ENCODE data around the gene PEMT.
A peak's percentile ranks its signal among the peaks of the same experiment; 100 is the strongest.

PEMT gene

GRCh38 chr17:17506181-17506741 lies 85.2 kb downstream of the PEMT start:
- DNase-seq (ENCODE audit: low spot score) = peak; percentile 45
- Histone ChIP-seq H3K36me3 (ENCODE audit: low read depth) (no peaks in the 10 kb centered on the region), H3K4me1 (ENCODE audit: insufficient read depth, poor library complexity, severe bottlenecking) (no peaks in the 10 kb centered on the region), H3K4me3 (ENCODE audit: severe bottlenecking) (no peak overlapping the region), H3K27me3 (ENCODE audit: insufficient read depth, poor library complexity, severe bottlenecking) (no peaks in the 10 kb centered on the region), H3K27ac (ENCODE audit: poor library complexity, severe bottlenecking) (no peak overlapping the region), H3K9me3 (ENCODE audit: severe bottlenecking) (no peaks in the 10 kb centered on the region)
- TF ChIP-seq, protein P1, sequence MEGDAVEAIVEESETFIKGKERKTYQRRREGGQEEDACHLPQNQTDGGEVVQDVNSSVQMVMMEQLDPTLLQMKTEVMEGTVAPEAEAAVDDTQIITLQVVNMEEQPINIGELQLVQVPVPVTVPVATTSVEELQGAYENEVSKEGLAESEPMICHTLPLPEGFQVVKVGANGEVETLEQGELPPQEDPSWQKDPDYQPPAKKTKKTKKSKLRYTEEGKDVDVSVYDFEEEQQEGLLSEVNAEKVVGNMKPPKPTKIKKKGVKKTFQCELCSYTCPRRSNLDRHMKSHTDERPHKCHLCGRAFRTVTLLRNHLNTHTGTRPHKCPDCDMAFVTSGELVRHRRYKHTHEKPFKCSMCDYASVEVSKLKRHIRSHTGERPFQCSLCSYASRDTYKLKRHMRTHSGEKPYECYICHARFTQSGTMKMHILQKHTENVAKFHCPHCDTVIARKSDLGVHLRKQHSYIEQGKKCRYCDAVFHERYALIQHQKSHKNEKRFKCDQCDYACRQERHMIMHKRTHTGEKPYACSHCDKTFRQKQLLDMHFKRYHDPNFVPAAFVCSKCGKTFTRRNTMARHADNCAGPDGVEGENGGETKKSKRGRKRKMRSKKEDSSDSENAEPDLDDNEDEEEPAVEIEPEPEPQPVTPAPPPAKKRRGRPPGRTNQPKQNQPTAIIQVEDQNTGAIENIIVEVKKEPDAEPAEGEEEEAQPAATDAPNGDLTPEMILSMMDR (IDR thresholded peaks at IDR 0.05; ENCODE audit: poor library complexity, severe bottlenecking) = no peak
- no peak for ATAC-seq (ENCODE audit: low read depth)

GRCh38 chr17:17505610-17506171 lies 85.8 kb downstream of the PEMT start:
- Histone ChIP-seq H3K27me3 (ENCODE audit: insufficient read depth, poor library complexity, severe bottlenecking) (no peaks in the 10 kb centered on the region), H3K4me3 (ENCODE audit: severe bottlenecking) (no peak overlapping the region), H3K4me1 (ENCODE audit: insufficient read depth, poor library complexity, severe bottlenecking) (no peaks in the 10 kb centered on the region), H3K9me3 (ENCODE audit: severe bottlenecking) (no peaks in the 10 kb centered on the region), H3K36me3 (ENCODE audit: low read depth) (no peaks in the 10 kb centered on the region), H3K27ac (ENCODE audit: poor library complexity, severe bottlenecking) (no peak overlapping the region)
- DNase-seq (ENCODE audit: low spot score) (peak; percentile 52), ATAC-seq (ENCODE audit: low read depth) (no peak)
- TF ChIP-seq, protein P1 (IDR thresholded peaks at IDR 0.05; ENCODE audit: poor library complexity, severe bottlenecking) = no peak

DNA sequence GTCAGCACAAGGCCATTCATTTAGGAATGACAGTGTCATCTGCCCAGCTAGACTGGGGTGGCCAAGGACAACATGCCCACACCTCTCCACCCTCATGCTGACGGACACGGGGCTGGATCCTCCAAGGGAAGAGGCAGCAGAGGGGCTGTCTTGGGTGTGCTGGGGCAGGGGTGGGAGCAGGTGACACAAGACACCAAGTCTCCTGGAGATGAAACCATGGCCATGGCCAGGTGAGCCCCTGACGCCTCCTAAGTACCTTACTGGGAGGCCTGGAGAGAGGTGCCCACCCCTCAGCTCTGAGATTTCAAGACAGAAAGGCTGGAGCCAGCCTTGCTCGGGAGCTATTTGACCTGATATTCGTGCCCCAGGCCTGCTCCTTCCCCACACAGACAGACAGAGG lies 86.4 kb downstream of the PEMT start:
- H3K4me3 ChIP-seq (ENCODE audit: severe bottlenecking) = no peak overlapping the region
- no peaks in the 10 kb centered on the region for H3K9me3 ChIP-seq (ENCODE audit: severe bottlenecking)
- H3K27me3 ChIP-seq (ENCODE audit: insufficient read depth, poor library complexity, severe bottlenecking) = no peaks in the 10 kb centered on the region
- TF ChIP-seq, protein P1 (IDR thresholded peaks at IDR 0.05; ENCODE audit: poor library complexity, severe bottlenecking) = no peak
- H3K36me3 ChIP-seq (ENCODE audit: low read depth) = no peaks in the 10 kb centered on the region
- H3K4me1 ChIP-seq (ENCODE audit: insufficient read depth, poor library complexity, severe bottlenecking) = no peaks in the 10 kb centered on the region
- DNase-seq (ENCODE audit: low spot score) = peak; percentile 32
- ATAC-seq (ENCODE audit: low read depth) = no peak
- H3K27ac ChIP-seq (ENCODE audit: poor library complexity, severe bottlenecking) = no peak overlapping the region

DNA sequence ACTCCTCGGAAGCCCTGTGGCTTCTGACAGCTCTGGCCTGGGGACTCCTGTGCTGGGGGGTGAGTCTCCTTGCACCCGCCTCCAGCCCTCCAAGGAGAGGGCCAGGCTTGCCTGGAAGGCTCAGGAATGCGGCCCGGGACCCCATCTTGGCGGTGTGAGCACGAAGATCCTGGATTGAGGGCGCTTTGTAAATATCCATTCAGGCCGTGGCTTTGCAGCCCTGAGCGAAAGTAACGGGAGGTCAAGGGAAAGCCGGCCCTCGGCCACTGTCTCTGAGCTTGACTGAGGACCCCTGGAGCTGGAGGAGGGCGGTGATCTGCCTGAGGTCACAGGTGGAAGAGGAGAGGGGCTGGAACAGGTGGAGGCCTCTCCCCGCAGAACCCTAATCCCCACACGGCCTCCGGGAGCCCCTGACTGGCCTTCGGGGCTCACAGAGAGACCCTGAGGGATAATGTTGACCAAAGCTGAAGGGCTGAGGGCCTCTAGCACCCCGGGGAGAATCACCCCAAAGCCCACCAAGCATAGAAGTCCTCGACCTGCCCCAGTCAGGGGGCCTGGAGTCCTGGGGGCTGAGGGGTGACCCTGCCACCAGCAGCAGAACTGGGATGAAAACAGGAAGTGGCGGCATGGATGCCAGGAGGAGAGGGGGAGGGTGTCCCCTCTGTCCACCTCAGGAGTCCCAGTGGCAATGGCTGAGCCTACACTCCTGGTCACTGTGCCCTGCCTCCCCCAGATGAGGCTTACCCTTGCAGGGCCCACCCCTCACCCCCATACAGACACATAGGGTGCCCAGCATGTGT lies 87.0 kb downstream of the PEMT start:
- TF ChIP-seq, protein P1 (IDR thresholded peaks at IDR 0.05; ENCODE audit: poor library complexity, severe bottlenecking) = no peak
- DNase-seq (ENCODE audit: low spot score) = peak; percentile 46
- no peak overlapping the region for H3K27ac ChIP-seq (ENCODE audit: poor library complexity, severe bottlenecking)
- ATAC-seq (ENCODE audit: low read depth) = no peak
- no peaks in the 10 kb centered on the region for H3K4me1 ChIP-seq (ENCODE audit: insufficient read depth, poor library complexity, severe bottlenecking)
- no peak overlapping the region for H3K4me3 ChIP-seq (ENCODE audit: severe bottlenecking)
- H3K9me3 ChIP-seq (ENCODE audit: severe bottlenecking) = no peaks in the 10 kb centered on the region
- H3K27me3 ChIP-seq (ENCODE audit: insufficient read depth, poor library complexity, severe bottlenecking) = no peaks in the 10 kb centered on the region
- no peaks in the 10 kb centered on the region for H3K36me3 ChIP-seq (ENCODE audit: low read depth)

Data from RWPE2 (cell line).